H9 (cell line): Measurements from ENCODE around the gene AKR1C3. TPM values are rescaled to one million over a fixed set of nuclear protein-coding genes. Genes with fewer than 3 reads are reported as not detected.

Source experiments
- DNase-seq: peaks from one replicate; pipeline ENCODE4 v3.0.0-alpha.2; 2017
- H2AFZ ChIP-seq: one replicate; pipeline ENCODE4 v1.6.1; 2013; ENCODE audit warnings: mild to moderate bottlenecking, low read length, control low read depth, moderate library complexity
- H2AK5ac ChIP-seq: 2 replicates; pipeline ENCODE4 v1.6.1; 2013; ENCODE audit warnings: low read length, control low read depth, mixed read lengths; ENCODE audit not compliant: insufficient read length
- H2BK120ac ChIP-seq: one replicate; pipeline ENCODE4 v1.6.1; 2013; ENCODE audit warnings: low read depth, mild to moderate bottlenecking, low read length, control low read depth, inconsistent platforms; ENCODE audit not compliant: poor library complexity, severe bottlenecking
- H2BK12ac ChIP-seq: 2 replicates; pipeline ENCODE4 v1.6.1; 2013; ENCODE audit warnings: low read length, control low read depth, mixed read lengths, low read depth; ENCODE audit not compliant: insufficient read length
- H2BK15ac ChIP-seq: 2 replicates; pipeline ENCODE4 v1.6.1; 2013; ENCODE audit warnings: low read depth, low read length, control low read depth
- H2BK20ac ChIP-seq: one replicate; pipeline ENCODE4 v1.6.1; 2013; ENCODE audit warnings: low read depth, mild to moderate bottlenecking, low read length, control low read depth, inconsistent platforms; ENCODE audit not compliant: poor library complexity, severe bottlenecking
- H2BK5ac ChIP-seq: 2 replicates; pipeline ENCODE4 v1.6.1; 2013; ENCODE audit warnings: low read length, control low read depth, mixed read lengths; ENCODE audit not compliant: insufficient read length
- H3K14ac ChIP-seq: 2 replicates; pipeline ENCODE4 v1.6.1; 2013; ENCODE audit warnings: low read length, control low read depth; ENCODE audit not compliant: insufficient read depth
- H3K18ac ChIP-seq: 2 replicates; pipeline ENCODE4 v1.6.1; 2013; ENCODE audit warnings: low read depth, mild to moderate bottlenecking, mixed read lengths, low read length, control low read depth; ENCODE audit not compliant: insufficient read length
- H3K23ac ChIP-seq: 2 replicates; pipeline ENCODE4 v1.6.1; 2013; ENCODE audit warnings: low read length, control low read depth, mixed read lengths, low read depth; ENCODE audit not compliant: insufficient read length
- H3K23me2 ChIP-seq: 2 replicates; pipeline ENCODE4 v1.6.1; 2013; ENCODE audit warnings: low read depth, mild to moderate bottlenecking, mixed read lengths, low read length, control low read depth; ENCODE audit not compliant: insufficient read length, poor library complexity, severe bottlenecking
- H3K27ac ChIP-seq: 2 replicates; pipeline ENCODE4 v1.5.1; 2013; ENCODE audit warnings: low read length, control low read depth, mixed read lengths, low read depth; ENCODE audit not compliant: insufficient read length
- H3K27me3 ChIP-seq: 2 replicates; pipeline ENCODE4 v1.6.1; 2013; ENCODE audit warnings: low read length, control low read depth, inconsistent platforms; ENCODE audit not compliant: insufficient read depth
- H3K4ac ChIP-seq: 2 replicates; pipeline ENCODE4 v1.6.1; 2013; ENCODE audit warnings: low read depth, mild to moderate bottlenecking, control low read depth, inconsistent platforms, low read length, moderate library complexity
- H3K4me1 ChIP-seq: 2 replicates; pipeline ENCODE4 v1.6.1; 2013; ENCODE audit warnings: low read length, control low read depth, inconsistent platforms; ENCODE audit not compliant: insufficient read depth
- H3K4me2 ChIP-seq: 2 replicates; pipeline ENCODE4 v1.6.1; 2013; ENCODE audit warnings: low read length, control low read depth, mixed read lengths; ENCODE audit not compliant: insufficient read length, insufficient read depth
- H3K56ac ChIP-seq: 2 replicates; pipeline ENCODE4 v1.6.1; 2013; ENCODE audit warnings: low read depth, mild to moderate bottlenecking, mixed read lengths, low read length, control low read depth; ENCODE audit not compliant: insufficient read length
- H3K79me1 ChIP-seq: 2 replicates; pipeline ENCODE4 v1.6.1; 2013; ENCODE audit warnings: low read depth, mild to moderate bottlenecking, moderate library complexity, low read length, control low read depth, inconsistent platforms; ENCODE audit not compliant: insufficient read depth, poor library complexity, severe bottlenecking
- H3K79me2 ChIP-seq: 2 replicates; pipeline ENCODE4 v1.6.1; 2013; ENCODE audit warnings: low read length, control low read depth, inconsistent platforms; ENCODE audit not compliant: insufficient read depth
- H3K9ac ChIP-seq: 2 replicates; pipeline ENCODE4 v1.6.1; 2013; ENCODE audit warnings: low read length, control low read depth, mixed read lengths; ENCODE audit not compliant: insufficient read length; ENCODE audit errors: extremely low read depth
- H3K9me3 ChIP-seq: one replicate; pipeline ENCODE4 v1.6.1; 2013; ENCODE audit warnings: low read depth, low read length, inconsistent platforms; ENCODE audit not compliant: control insufficient read depth
- H3T11ph ChIP-seq: one replicate; pipeline ENCODE4 v1.6.1; 2013; ENCODE audit warnings: mild to moderate bottlenecking, low read length, control low read depth, inconsistent platforms
- H4K20me1 ChIP-seq: one replicate; pipeline ENCODE4 v1.6.1; 2013; ENCODE audit not compliant: control insufficient read depth, insufficient read length, insufficient read depth
- H4K5ac ChIP-seq: 2 replicates; pipeline ENCODE4 v1.6.1; 2013; ENCODE audit warnings: low read depth, mild to moderate bottlenecking, mixed read lengths, low read length, control low read depth; ENCODE audit not compliant: insufficient read length
- H4K8ac ChIP-seq: replicated peaks from 2 replicates; pipeline ENCODE4 v1.6.1; 2013; ENCODE audit warnings: low read length, control low read depth, mixed read lengths, low read depth; ENCODE audit not compliant: insufficient read length
- H4K91ac ChIP-seq: 2 replicates; pipeline ENCODE4 v1.6.1; 2013; ENCODE audit warnings: low read depth, mild to moderate bottlenecking, moderate library complexity, mixed read lengths, low read length, control low read depth; ENCODE audit not compliant: insufficient read length
- H3K27ac Mint-ChIP-seq, 3 experiments: 2 replicates in 2 of 3; 3 replicates in 1 of 3; pipeline ENCODE4 v1.8.0; 2020 to 2021; ENCODE audit warnings: mixed read lengths in 3 of 3, mild to moderate bottlenecking in 1 of 3, moderate library complexity in 1 of 3
- H3K27me3 Mint-ChIP-seq: 2 replicates; pipeline ENCODE4 v1.8.0; 2021; ENCODE audit warnings: low read depth, mild to moderate bottlenecking, moderate library complexity, mixed read lengths
- H3K36me3 Mint-ChIP-seq, 3 experiments: 2 replicates in 2 of 3; 3 replicates in 1 of 3; pipeline ENCODE4 v1.8.0; 2020 to 2021; ENCODE audit warnings: low read depth in 3 of 3, mixed read lengths in 3 of 3; ENCODE audit not compliant: insufficient read depth in 1 of 3
- H3K4me1 Mint-ChIP-seq, 2 experiments: 2 replicates each; pipeline ENCODE4 v1.8.0; 2020; ENCODE audit warnings: mixed read lengths in 2 of 2
- H3K4me3 Mint-ChIP-seq, 2 experiments: 2 replicates in 1 of 2; 3 replicates in 1 of 2; pipeline ENCODE4 v1.8.0; 2020 to 2021; ENCODE audit warnings: mild to moderate bottlenecking in 2 of 2, mixed read lengths in 2 of 2, moderate library complexity in 1 of 2
- H3K9me3 Mint-ChIP-seq, 2 experiments: 2 replicates in 1 of 2; 3 replicates in 1 of 2; pipeline ENCODE4 v1.8.0; 2020; ENCODE audit warnings: mild to moderate bottlenecking in 2 of 2, mixed read lengths in 2 of 2, moderate library complexity in 1 of 2
- WGBS: extraction: QIAGEN DNeasy Blood & Tissue Kit; methylation state at CpG from one replicate; pipeline ENCODE4 v1.1.7; 2013; ENCODE audit warnings: missing lambda C conversion rate, low lambda C conversion rate, mixed read lengths; ENCODE audit not compliant: insufficient read length; ENCODE audit errors: extremely low coverage; 5-methylcytosine and 5-hydroxymethylcytosine counted together
- total RNA-seq: library from RNA; stranded (reverse); gene quantifications from 2 replicates; pipeline ENCODE4 v1.2.1, GENCODE V29; 2021
- TF ChIP-seq, protein P1 (sequence below): fragments of 200-600 bp; sonication (generic); conservative IDR thresholded peaks from 3 replicates; pipeline ENCODE4 v1.8.0; 2021; ENCODE audit warnings: antibody characterized with exemption, mild to moderate bottlenecking

The AKR1C3 gene
- total RNA-seq, 1 experiment from 2014 or later = 2.1 TPM

DNA sequence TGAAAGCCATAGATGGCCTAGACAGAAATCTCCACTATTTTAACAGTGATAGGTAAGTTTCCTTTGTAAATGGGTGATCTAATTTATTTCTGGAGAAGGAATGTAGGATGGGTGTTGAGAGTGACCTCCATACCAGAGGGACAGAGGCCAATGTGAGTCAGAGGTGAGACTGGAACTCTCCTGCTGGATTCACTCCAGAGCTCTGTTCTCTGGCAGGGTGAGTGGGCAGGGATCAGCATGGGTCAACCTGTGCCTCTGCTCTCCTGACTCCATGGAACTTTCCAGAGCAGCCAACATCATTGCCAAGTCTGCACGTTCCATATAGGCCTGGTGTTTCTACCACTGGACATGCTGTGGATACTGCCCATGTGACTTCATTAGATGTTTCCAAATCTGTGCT lies 11.4 kb downstream of the AKR1C3 start:
- Histone ChIP-seq H3K4me2 (no peak overlapping the region), H3K4ac (no peak overlapping the region), H4K8ac (no peak overlapping the region), H4K5ac (no peak overlapping the region), H4K20me1 (no peaks in the 10 kb centered on the region), H3K27me3 (no peaks in the 10 kb centered on the region), H2BK15ac (no peak overlapping the region), H3K9me3 (no peaks in the 10 kb centered on the region), H3K14ac (no peak overlapping the region), H3K56ac (no peak overlapping the region), H3K4me1 (no peaks in the 10 kb centered on the region), H3K79me1 (no peaks in the 10 kb centered on the region), H2BK5ac (no peak overlapping the region), H3T11ph (no peak overlapping the region), H3K23ac (no peak overlapping the region), H3K9ac (no peak overlapping the region), H4K91ac (no peak overlapping the region), H3K79me2 (no peaks in the 10 kb centered on the region), H2AFZ (no peak overlapping the region), H2AK5ac (no peak overlapping the region), H2BK12ac (no peak overlapping the region), H3K27ac (no peak overlapping the region), H2BK120ac (no peak overlapping the region), H2BK20ac (no peak overlapping the region), H3K23me2 (no peaks in the 10 kb centered on the region), H3K18ac (no peak overlapping the region)
- no peak overlapping the region for H3K4me3 Mint-ChIP-seq
- TF ChIP-seq, protein P1, sequence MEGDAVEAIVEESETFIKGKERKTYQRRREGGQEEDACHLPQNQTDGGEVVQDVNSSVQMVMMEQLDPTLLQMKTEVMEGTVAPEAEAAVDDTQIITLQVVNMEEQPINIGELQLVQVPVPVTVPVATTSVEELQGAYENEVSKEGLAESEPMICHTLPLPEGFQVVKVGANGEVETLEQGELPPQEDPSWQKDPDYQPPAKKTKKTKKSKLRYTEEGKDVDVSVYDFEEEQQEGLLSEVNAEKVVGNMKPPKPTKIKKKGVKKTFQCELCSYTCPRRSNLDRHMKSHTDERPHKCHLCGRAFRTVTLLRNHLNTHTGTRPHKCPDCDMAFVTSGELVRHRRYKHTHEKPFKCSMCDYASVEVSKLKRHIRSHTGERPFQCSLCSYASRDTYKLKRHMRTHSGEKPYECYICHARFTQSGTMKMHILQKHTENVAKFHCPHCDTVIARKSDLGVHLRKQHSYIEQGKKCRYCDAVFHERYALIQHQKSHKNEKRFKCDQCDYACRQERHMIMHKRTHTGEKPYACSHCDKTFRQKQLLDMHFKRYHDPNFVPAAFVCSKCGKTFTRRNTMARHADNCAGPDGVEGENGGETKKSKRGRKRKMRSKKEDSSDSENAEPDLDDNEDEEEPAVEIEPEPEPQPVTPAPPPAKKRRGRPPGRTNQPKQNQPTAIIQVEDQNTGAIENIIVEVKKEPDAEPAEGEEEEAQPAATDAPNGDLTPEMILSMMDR = no peak
- DNase-seq = no peak
- no peak overlapping the region for H3K27ac Mint-ChIP-seq
- H3K27me3 Mint-ChIP-seq = no peaks in the 10 kb centered on the region; the same call in none of the 2 replicates
- H3K36me3 Mint-ChIP-seq = peaks cover 8 to 12% (median 9%) of the 10 kb centered on the region in 3 experiments
- no CpG with 5 or more reads among the region's 1 CpG for WGBS
- H3K9me3 Mint-ChIP-seq = peaks cover 38 to 59% of the 10 kb centered on the region in 2 experiments
- H3K4me1 Mint-ChIP-seq = no peaks in the 10 kb centered on the region
